K562 (cell line): ENCODE data around the gene TCF4. TPM values are rescaled to one million over a fixed set of nuclear protein-coding genes. Genes with fewer than 3 reads are reported as not detected.

Experiments used
- CBX3 ChIP-seq, 2 experiments: IDR thresholded peaks; 1 replicate in 1 of 2; 2 replicates in 1 of 2; pipeline ENCODE4 v1.6.1; 2012; ENCODE audit warnings: inconsistent platforms in 2 of 2, low read length in 2 of 2, borderline replicate concordance in 1 of 2, control low read depth in 1 of 2
- CEBPZ ChIP-seq: fragments of 150-350 bp; IDR thresholded peaks from 2 replicates; pipeline ENCODE4 v1.6.1; 2014; ENCODE audit warnings: low read depth, mild to moderate bottlenecking, low read length, borderline replicate concordance
- ETV5 ChIP-seq: sonication (generic); formaldehyde crosslinking; IDR thresholded peaks from 2 replicates; pipeline ENCODE4 v1.4.0; 2020; ENCODE audit warnings: low read depth, mild to moderate bottlenecking, missing genetic modification reagents
- MYC ChIP-seq, 2 experiments: fragments of 250-450 bp in 1 of 2; sonication (Bioruptor Pico) in 1 of 2; IDR thresholded peaks; 2 replicates each; pipeline versions ENCODE4 v1.5.1 to v1.6.1; 2012 to 2021; ENCODE audit warnings: low read depth in 2 of 2, borderline replicate concordance in 1 of 2, improper control_type of control experiment in 1 of 2, low read length in 1 of 2, mild to moderate bottlenecking in 1 of 2, moderate library complexity in 1 of 2
- PTTG1 ChIP-seq: fragments of 450-650 bp; IDR thresholded peaks from 2 replicates; pipeline ENCODE4 v1.6.1; 2016; ENCODE audit warnings: low read depth, mild to moderate bottlenecking, missing genetic modification characterization, missing compliant biosample characterization
- ZNF507 ChIP-seq: conservative IDR thresholded peaks from 2 replicates; pipeline ENCODE4 v1.6.1; 2017; ENCODE audit warnings: missing genetic modification characterization, missing compliant biosample characterization
- ZNF561 ChIP-seq: fragments of 450-650 bp; formaldehyde crosslinking; conservative IDR thresholded peaks from 2 replicates; pipeline ENCODE4 v1.4.0; 2020; ENCODE audit warnings: mild to moderate bottlenecking, moderate library complexity
- polyA plus RNA-seq, 8 experiments: library from polyadenylated mRNA; depleted of rRNA in 4 of 8; stranded (reverse) in 5 of 8; unstranded in 3 of 8; fragments of >200 nt; fragmentation: Nextera tagmentation in 2 of 8; fragmentation: Illumina TruSeq in 1 of 8; extraction: Ambion mirVana in 2 of 8; extraction: Trizol in 1 of 8; gene quantifications; 2 replicates each; pipeline versions ENCODE4 v1.2.1 to v1.2.3, GENCODE V29; 2011 to 2014; ENCODE audit warnings: inconsistent platforms in 1 of 8, missing spikeins in 1 of 8
- total RNA-seq, 7 experiments: library from RNA; depleted of rRNA in 6 of 7; stranded (reverse); fragments of >200 nt in 6 of 7; fragmentation: Illumina TruSeq in 2 of 7; extraction: Trizol in 2 of 7; gene quantifications; 2 replicates each; pipeline versions ENCODE4 v1.2.1 to v1.2.3, GENCODE V29; 2011 to 2021; ENCODE audit warnings: low replicate concordance in 1 of 7
- TF ChIP-seq, protein P1 (sequence below): sonication (generic); IDR thresholded peaks from 2 replicates; pipeline ENCODE4 v1.6.1; 2016

TCF4 gene
- total and polyA plus RNA-seq, 9 of the 15 experiments (the other 6 are each of a cell fraction or from before 2014, with no cell fraction given): 4.8 to 24.7 (median 15.2) TPM

GRCh38 chr18:55256929-55257289 is 331.1 kb downstream of the TCF4 start (continued):
- TF ChIP-seq CEBPZ: no peak
- no peak for TF ChIP-seq CBX3 (IDR thresholded peaks at IDR 0.05; ENCODE audit: borderline replicate concordance in 1 of 2, low read length in 2 of 2)
- no peak for TF ChIP-seq PTTG1 (tag)
- TF ChIP-seq ETV5 (CRISPR knock-in tag): no peak
- TF ChIP-seq MYC (IDR thresholded peaks at IDR 0.05; ENCODE audit: low read depth, low read length): no peak
- TF ChIP-seq MYC (CRISPR knock-in tag; IDR thresholded peaks at IDR 0.05; ENCODE audit: borderline replicate concordance, low read depth): no peak
- TF ChIP-seq ZNF561 (CRISPR knock-in tag): no peak
- TF ChIP-seq ZNF507 (tag): no peak
- TF ChIP-seq, protein P1, sequence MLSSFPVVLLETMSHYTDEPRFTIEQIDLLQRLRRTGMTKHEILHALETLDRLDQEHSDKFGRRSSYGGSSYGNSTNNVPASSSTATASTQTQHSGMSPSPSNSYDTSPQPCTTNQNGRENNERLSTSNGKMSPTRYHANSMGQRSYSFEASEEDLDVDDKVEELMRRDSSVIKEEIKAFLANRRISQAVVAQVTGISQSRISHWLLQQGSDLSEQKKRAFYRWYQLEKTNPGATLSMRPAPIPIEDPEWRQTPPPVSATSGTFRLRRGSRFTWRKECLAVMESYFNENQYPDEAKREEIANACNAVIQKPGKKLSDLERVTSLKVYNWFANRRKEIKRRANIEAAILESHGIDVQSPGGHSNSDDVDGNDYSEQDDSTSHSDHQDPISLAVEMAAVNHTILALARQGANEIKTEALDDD: no peak
